HEK293 (cell line): ENCODE measurements around the gene PABPN1L.

Experiments used
- CTCF ChIA-PET: fragments of 350-600 bp; formaldehyde crosslinking; extraction: SDS; loops from one replicate; lab custom pipeline; 2021; ENCODE audit warnings: antibody characterized with exemption; lab: Yijun Ruan, JAX
- POLR2A ChIA-PET: fragments of 300-600 bp; formaldehyde crosslinking; extraction: SDS; loops from one replicate; lab custom pipeline; 2020; ENCODE audit warnings: antibody characterized with exemption, inconsistent platforms; lab: Yijun Ruan, JAX
- H3K27ac ChIP-seq: fragments of 200-500 bp; sonication (Bioruptor generic); 2 replicates; pipeline ENCODE4 v1.5.1; 2014; ENCODE audit warnings: low read depth, low read length, control low read depth, inconsistent platforms; ENCODE audit errors: extremely low read depth
- H3K36me3 ChIP-seq, 2 experiments: fragments of 200-500 bp in 1 of 2; sonication (Bioruptor generic) in 1 of 2; 1 replicate in 1 of 2; 2 replicates in 1 of 2; pipeline ENCODE4 v1.5.1; 2014 to 2017; ENCODE audit warnings: inconsistent platforms in 2 of 2, low read length in 2 of 2; ENCODE audit not compliant: control insufficient read depth in 2 of 2, insufficient read depth in 1 of 2
- H3K4me1 ChIP-seq: fragments of 200-500 bp; sonication (Bioruptor generic); 2 replicates; pipeline ENCODE4 v1.5.1; 2014; ENCODE audit warnings: mild to moderate bottlenecking, low read length, inconsistent platforms; ENCODE audit not compliant: control insufficient read depth, insufficient read depth
- H3K4me3 ChIP-seq: 2 replicates; pipeline ENCODE4 v1.5.1; 2011; ENCODE audit warnings: low read depth, mild to moderate bottlenecking, control low read depth, low read length, moderate library complexity
- H3K9me3 ChIP-seq: fragments of 200-500 bp; sonication (Bioruptor generic); 2 replicates; pipeline ENCODE4 v1.5.1; 2014; ENCODE audit warnings: low read depth, low read length, inconsistent platforms; ENCODE audit not compliant: control insufficient read depth, insufficient read depth
- REPIN1 ChIP-seq: fragments of 450-650 bp; formaldehyde crosslinking; IDR thresholded peaks from 2 replicates; pipeline ENCODE4 v1.5.1; 2017; ENCODE audit warnings: missing biosample characterization, missing genetic modification characterization, low read depth
- REST ChIP-seq: fragments of 450-650 bp; formaldehyde crosslinking; IDR thresholded peaks from 2 replicates; pipeline ENCODE4 v1.5.1; 2016; ENCODE audit warnings: missing biosample characterization, missing genetic modification characterization
- TCF7L2 ChIP-seq: IDR thresholded peaks from 2 replicates; pipeline ENCODE4 v1.6.1; 2011; ENCODE audit warnings: low read depth, mild to moderate bottlenecking, inconsistent platforms, low read length, moderate library complexity, borderline replicate concordance
- ZBTB48 ChIP-seq: fragments of 450-650 bp; formaldehyde crosslinking; IDR thresholded peaks from 2 replicates; pipeline ENCODE4 v1.5.1; 2016; ENCODE audit warnings: missing biosample characterization, missing genetic modification characterization
- ZNF132 ChIP-seq: fragments of 450-650 bp; formaldehyde crosslinking; IDR thresholded peaks from 2 replicates; pipeline ENCODE4 v1.5.1; 2017; ENCODE audit warnings: missing biosample characterization, missing genetic modification characterization, borderline replicate concordance
- ZNF202 ChIP-seq: fragments of 450-650 bp; formaldehyde crosslinking; IDR thresholded peaks from 2 replicates; pipeline ENCODE4 v1.5.1; 2016; ENCODE audit warnings: missing biosample characterization, missing genetic modification characterization, borderline replicate concordance
- ZNF221 ChIP-seq: fragments of 450-650 bp; formaldehyde crosslinking; IDR thresholded peaks from 2 replicates; pipeline ENCODE4 v1.5.1; 2017; ENCODE audit warnings: missing biosample characterization, missing genetic modification characterization, borderline replicate concordance
- ZNF274 ChIP-seq, 2 experiments: fragments of 200-500 bp in 1 of 2; fragments of 450-650 bp in 1 of 2; sonication (Bioruptor generic) in 1 of 2; formaldehyde crosslinking in 1 of 2; IDR thresholded peaks; 2 replicates each; pipeline versions ENCODE4 v1.5.1 to v1.6.1; 2014 to 2016; ENCODE audit warnings: borderline replicate concordance in 1 of 2, inconsistent platforms in 1 of 2, low read length in 1 of 2, missing biosample characterization in 1 of 2, missing genetic modification characterization in 1 of 2
- ZNF501 ChIP-seq: fragments of 450-650 bp; formaldehyde crosslinking; IDR thresholded peaks from 2 replicates; pipeline ENCODE4 v1.5.1; 2016; ENCODE audit warnings: missing biosample characterization, missing genetic modification characterization
- ZNF544 ChIP-seq: fragments of 450-650 bp; formaldehyde crosslinking; IDR thresholded peaks from 2 replicates; pipeline ENCODE4 v1.5.0; 2017; ENCODE audit warnings: missing biosample characterization, missing genetic modification characterization
- ZNF629 ChIP-seq: fragments of 450-650 bp; formaldehyde crosslinking; IDR thresholded peaks from 2 replicates; pipeline ENCODE4 v1.5.1; 2017; ENCODE audit warnings: missing biosample characterization, missing genetic modification characterization
- ZNF785 ChIP-seq: fragments of 450-650 bp; formaldehyde crosslinking; IDR thresholded peaks from 2 replicates; pipeline ENCODE4 v1.5.1; 2016; ENCODE audit warnings: missing biosample characterization, missing genetic modification characterization
- ZSCAN16 ChIP-seq: fragments of 450-650 bp; formaldehyde crosslinking; IDR thresholded peaks from 2 replicates; pipeline ENCODE4 v1.5.1; 2016; ENCODE audit warnings: missing biosample characterization, missing genetic modification characterization
- ZXDB ChIP-seq: fragments of 450-650 bp; formaldehyde crosslinking; IDR thresholded peaks from 2 replicates; pipeline ENCODE4 v1.5.1; 2016; ENCODE audit warnings: missing biosample characterization, missing genetic modification characterization
- TF ChIP-seq, protein P1 (sequence below): fragments of 450-650 bp; formaldehyde crosslinking; IDR thresholded peaks from 2 replicates; pipeline ENCODE4 v1.5.1; 2017; ENCODE audit warnings: missing biosample characterization, missing genetic modification characterization

The PABPN1L gene

GRCh38 chr16:88862968-88863367 is 3.5 kb downstream of the PABPN1L start (continued):
- no peak for TF ChIP-seq ZNF785 (tag by site-specific recombination)
- TF ChIP-seq ZSCAN16, result no peak
- no peak for TF ChIP-seq ZNF202 (tag by site-specific recombination)
- TF ChIP-seq ZNF221, result no peak
- no peak for TF ChIP-seq ZNF274 (IDR thresholded peaks at IDR 0.05; ENCODE audit: low read length)
- TF ChIP-seq ZNF274 (tag by site-specific recombination; IDR thresholded peaks at IDR 0.05; ENCODE audit: borderline replicate concordance), result no peak
- TF ChIP-seq REST (tag by site-specific recombination), result no peak
- TF ChIP-seq ZNF132 (tag by site-specific recombination), result no peak
- TF ChIP-seq, all 188 proteins: peak for 0

GRCh38 chr16:88861359-88861758 is 5.1 kb downstream of the PABPN1L start:
- Histone ChIP-seq H3K36me3 (peaks cover 0 to 43% of the 10 kb centered on the region in 2 experiments; a peak in 1 of 3 replicates), H3K4me1 (no peaks in the 10 kb centered on the region), H3K9me3 (no peaks in the 10 kb centered on the region), H3K4me3 (no peak overlapping the region), H3K27ac (no peak overlapping the region)
- CTCF ChIA-PET, result no interaction called here
- POLR2A ChIA-PET, result no interaction called here
- TF ChIP-seq TCF7L2 (no peak), ZBTB48 (tag by site-specific recombination) (no peak), ZNF629 (tag by site-specific recombination) (no peak), ZNF202 (tag by site-specific recombination) (no peak), ZNF544 (tag by site-specific recombination) (no peak)

DNA sequence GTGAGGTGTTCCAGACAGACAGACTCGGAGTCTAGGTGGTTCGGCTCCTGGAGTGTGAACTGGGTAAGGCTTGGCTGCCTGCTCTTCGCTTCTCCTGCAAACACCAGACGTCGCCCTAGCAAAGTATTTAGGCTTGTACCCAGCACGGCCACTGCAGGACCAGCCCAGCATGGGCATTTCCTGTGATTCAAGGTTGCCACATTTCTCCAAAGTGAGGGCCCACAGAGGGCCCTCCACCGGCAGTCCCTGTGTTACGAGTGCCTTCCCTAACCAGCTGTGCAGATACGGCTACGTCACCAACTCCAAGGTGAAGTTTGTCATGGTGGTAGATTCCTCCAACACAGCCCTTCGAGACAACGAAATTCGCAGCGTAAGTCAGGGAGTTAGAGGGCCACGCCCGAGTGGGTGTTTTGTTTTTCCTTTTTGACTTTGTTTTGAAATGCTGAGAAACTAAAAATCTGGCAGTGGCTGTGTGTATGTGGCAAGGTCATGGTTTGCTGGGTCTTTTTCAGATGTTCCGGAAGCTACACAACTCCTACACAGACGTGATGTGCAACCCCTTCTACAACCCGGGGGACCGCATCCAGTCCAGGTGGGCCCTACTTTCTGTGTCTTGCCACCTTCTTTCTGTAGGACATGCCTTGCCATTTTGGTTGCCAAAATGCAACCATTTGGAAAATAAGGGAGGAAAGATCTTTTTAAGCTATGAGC is 6.9 kb downstream of the PABPN1L start:
- Histone ChIP-seq H3K4me3 (no peak overlapping the region), H3K27ac (no peak overlapping the region), H3K4me1 (no peaks in the 10 kb centered on the region), H3K9me3 (no peaks in the 10 kb centered on the region), H3K36me3 (peaks cover 0 to 43% of the 10 kb centered on the region in 2 experiments; a peak in 1 of 3 replicates)
- CTCF ChIA-PET, result no interaction called here
- TF ChIP-seq REPIN1 (tag by site-specific recombination) (no peak), ZNF221 (no peak), ZNF501 (no peak), ZXDB (tag by site-specific recombination) (no peak)
- TF ChIP-seq, protein P1, sequence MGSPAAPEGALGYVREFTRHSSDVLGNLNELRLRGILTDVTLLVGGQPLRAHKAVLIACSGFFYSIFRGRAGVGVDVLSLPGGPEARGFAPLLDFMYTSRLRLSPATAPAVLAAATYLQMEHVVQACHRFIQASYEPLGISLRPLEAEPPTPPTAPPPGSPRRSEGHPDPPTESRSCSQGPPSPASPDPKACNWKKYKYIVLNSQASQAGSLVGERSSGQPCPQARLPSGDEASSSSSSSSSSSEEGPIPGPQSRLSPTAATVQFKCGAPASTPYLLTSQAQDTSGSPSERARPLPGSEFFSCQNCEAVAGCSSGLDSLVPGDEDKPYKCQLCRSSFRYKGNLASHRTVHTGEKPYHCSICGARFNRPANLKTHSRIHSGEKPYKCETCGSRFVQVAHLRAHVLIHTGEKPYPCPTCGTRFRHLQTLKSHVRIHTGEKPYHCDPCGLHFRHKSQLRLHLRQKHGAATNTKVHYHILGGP (tag by site-specific recombination), result no peak
- POLR2A ChIA-PET, result no interaction called here
